Stomach (tissue), 9 donors: ENCODE results near the gene SLFN12L. TPM values are rescaled to one million over a fixed set of nuclear protein-coding genes. Genes with fewer than 3 reads are reported as not detected.

Experiments used
- DNase-seq, 2 donors: peaks; one replicate each; pipeline versions ENCODE4 v3.0.0 to v3.0.0-alpha.2; 2013 to 2019
- H3K27ac ChIP-seq, 5 donors: fragments of 200-600 bp in 4 of 5; sonication (generic) in 4 of 5; one replicate each; pipeline ENCODE4 v1.5.1; 2013 to 2019; ENCODE audit warnings: mild to moderate bottlenecking in 1 of 5, moderate library complexity in 1 of 5
- H3K27me3 ChIP-seq, 3 donors: fragments of 200-600 bp; sonication (generic); one replicate each; pipeline ENCODE4 v1.5.1; 2017 to 2019; ENCODE audit warnings: mixed run types in 1 of 3
- H3K36me3 ChIP-seq, 4 donors: fragments of 200-600 bp; sonication (generic); 1 replicate in 3 of 4; 2 replicates in 1 of 4; pipeline ENCODE4 v1.5.1; 2016 to 2019
- H3K4me1 ChIP-seq, 4 donors: fragments of 200-600 bp; sonication (generic); one replicate each; pipeline ENCODE4 v1.5.1; 2016 to 2019
- H3K4me3 ChIP-seq, 4 donors: fragments of 200-600 bp; sonication (generic) in 3 of 4; one replicate each; pipeline ENCODE4 v1.5.1; 2016 to 2019; ENCODE audit warnings: mild to moderate bottlenecking in 1 of 4
- H3K9me3 ChIP-seq, 4 donors: fragments of 200-600 bp; sonication (generic); one replicate each; pipeline ENCODE4 v1.5.1; 2016 to 2019
- EP300 ChIP-seq: sonication (generic); formaldehyde crosslinking; IDR thresholded peaks from one replicate; pipeline ENCODE4 v1.6.1; 2017; ENCODE audit warnings: antibody characterized with exemption
- POLR2A ChIP-seq, 4 donors: fragments of 450-650 bp; IDR thresholded peaks; one replicate each; pipeline ENCODE4 v1.6.1; 2016; ENCODE audit warnings: antibody characterized with exemption in 4 of 4, control low read depth in 2 of 4, mild to moderate bottlenecking in 1 of 4, moderate library complexity in 1 of 4
- POLR2AphosphoS5 ChIP-seq, 3 donors: sonication (generic); formaldehyde crosslinking; IDR thresholded peaks; one replicate each; pipeline ENCODE4 v1.6.1; 2016; ENCODE audit warnings: antibody characterized with exemption in 3 of 3
- WGBS, 5 donors: extraction: QIAGEN DNeasy Blood & Tissue Kit in 3 of 5; methylation state at CpG; one replicate each; pipeline versions ENCODE4 v1.1.5 to v1.1.7; 2013 to 2018; 5-methylcytosine and 5-hydroxymethylcytosine counted together
- intact Hi-C: fragments of 100-400 bp; cut with DNase I; formaldehyde crosslinking; loops from one replicate; pipeline ENCODE4 v1.15.1; 2023; ENCODE audit warnings: low total_unique reads
- polyA plus RNA-seq, 3 donors: library from polyadenylated mRNA; stranded (reverse); fragments of 200-250 nt; gene quantifications; one replicate each; pipeline ENCODE4 v1.2.3, GENCODE V29; 2013
- total RNA-seq, 5 donors: library from RNA; depleted of rRNA; stranded (reverse); fragments of >200 nt; gene quantifications; one replicate each; pipeline versions ENCODE4 v1.1.0 to v1.2.3, GENCODE V29; 2014 to 2016
- TF ChIP-seq, protein P1 (sequence below), 7 experiments: fragments of 450-650 bp in 4 of 7; fragments of 200-600 bp in 3 of 7; sonication (generic) in 3 of 7; IDR thresholded peaks; one replicate each; pipeline ENCODE4 v1.5.1; 2016 to 2019; ENCODE audit warnings: antibody characterized with exemption in 7 of 7, control low read depth in 2 of 7, mild to moderate bottlenecking in 1 of 7
- donor health status: healthy with polysubstance abuse.
- donor health status: Bipolar disorder and iron deficiency.
- donor health status: healthy.

Gene SLFN12L
- total and polyA plus RNA-seq, 8 donors = 0.15 to 7.0 (median 1.7) TPM; not detected in 1

GRCh38 chr17:35548978-35549377 is 11.5 kb upstream of the SLFN12L start:
- no peak for TF ChIP-seq POLR2AphosphoS5 (IDR thresholded peaks at IDR 0.05)
- no peak for TF ChIP-seq EP300
- TF ChIP-seq, protein P1, sequence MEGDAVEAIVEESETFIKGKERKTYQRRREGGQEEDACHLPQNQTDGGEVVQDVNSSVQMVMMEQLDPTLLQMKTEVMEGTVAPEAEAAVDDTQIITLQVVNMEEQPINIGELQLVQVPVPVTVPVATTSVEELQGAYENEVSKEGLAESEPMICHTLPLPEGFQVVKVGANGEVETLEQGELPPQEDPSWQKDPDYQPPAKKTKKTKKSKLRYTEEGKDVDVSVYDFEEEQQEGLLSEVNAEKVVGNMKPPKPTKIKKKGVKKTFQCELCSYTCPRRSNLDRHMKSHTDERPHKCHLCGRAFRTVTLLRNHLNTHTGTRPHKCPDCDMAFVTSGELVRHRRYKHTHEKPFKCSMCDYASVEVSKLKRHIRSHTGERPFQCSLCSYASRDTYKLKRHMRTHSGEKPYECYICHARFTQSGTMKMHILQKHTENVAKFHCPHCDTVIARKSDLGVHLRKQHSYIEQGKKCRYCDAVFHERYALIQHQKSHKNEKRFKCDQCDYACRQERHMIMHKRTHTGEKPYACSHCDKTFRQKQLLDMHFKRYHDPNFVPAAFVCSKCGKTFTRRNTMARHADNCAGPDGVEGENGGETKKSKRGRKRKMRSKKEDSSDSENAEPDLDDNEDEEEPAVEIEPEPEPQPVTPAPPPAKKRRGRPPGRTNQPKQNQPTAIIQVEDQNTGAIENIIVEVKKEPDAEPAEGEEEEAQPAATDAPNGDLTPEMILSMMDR (IDR thresholded peaks at IDR 0.05) = no peak
- TF ChIP-seq POLR2A (IDR thresholded peaks at IDR 0.05) = no peak
- no peaks in the 10 kb centered on the region for H3K4me1 ChIP-seq
- WGBS, 5 donors = 22 to 40% (median 25%) methylated on average over 1 of the region's 1 CpG
- peaks cover 0 to 14% (median 0%) of the 10 kb centered on the region in 3 donors for H3K27me3 ChIP-seq
- H3K27ac ChIP-seq = no peak overlapping the region
- H3K36me3 ChIP-seq = no peaks in the 10 kb centered on the region
- no peak overlapping the region for H3K4me3 ChIP-seq
- DNase-seq = no peak
- intact Hi-C loops = no loop called here
- H3K9me3 ChIP-seq = no peaks in the 10 kb centered on the region

GRCh38 chr17:35548208-35548810 is 10.8 kb upstream of the SLFN12L start:
- TF ChIP-seq POLR2A (IDR thresholded peaks at IDR 0.05) = no peak
- TF ChIP-seq EP300 = no peak
- TF ChIP-seq POLR2AphosphoS5 (IDR thresholded peaks at IDR 0.05) = no peak
- TF ChIP-seq, protein P1 (IDR thresholded peaks at IDR 0.05) = no peak
- H3K4me1 ChIP-seq = no peaks in the 10 kb centered on the region
- intact Hi-C loops = no loop called here
- no peaks in the 10 kb centered on the region for H3K36me3 ChIP-seq
- no peak overlapping the region for H3K4me3 ChIP-seq
- H3K27me3 ChIP-seq = peaks cover 0 to 14% (median 0%) of the 10 kb centered on the region in 3 donors
- 48 to 62% (median 58%) methylated on average over 8 of the region's 8 CpGs for WGBS, 5 donors
- no peak overlapping the region for H3K27ac ChIP-seq
- no peaks in the 10 kb centered on the region for H3K9me3 ChIP-seq
- DNase-seq = no peak

DNA sequence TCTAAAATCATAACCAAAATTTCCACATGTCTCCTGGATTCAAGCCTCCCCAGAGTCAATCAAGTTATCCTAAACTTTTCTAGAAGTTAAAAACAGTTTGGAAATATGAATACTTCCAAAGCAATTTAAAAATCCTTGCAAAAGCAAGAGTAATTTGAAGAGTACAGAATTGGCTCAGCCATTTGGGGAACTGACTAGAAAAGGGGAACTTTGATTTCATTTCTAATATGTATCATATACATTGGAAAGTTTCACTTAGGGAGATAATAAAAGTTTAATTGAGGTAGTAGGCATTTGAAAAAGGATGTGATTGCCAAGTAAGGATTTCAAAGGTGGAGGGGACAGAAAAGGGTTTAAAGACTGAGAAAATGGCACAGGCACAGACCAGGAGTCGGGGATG is 9.0 kb upstream of the SLFN12L start:
- TF ChIP-seq EP300 (no peak), POLR2A (IDR thresholded peaks at IDR 0.05) (no peak), POLR2AphosphoS5 (IDR thresholded peaks at IDR 0.05) (no peak)
- TF ChIP-seq, protein P1 (IDR thresholded peaks at IDR 0.05) = no peak
- intact Hi-C loops = no loop called here
- no peaks in the 10 kb centered on the region for H3K9me3 ChIP-seq
- no peak overlapping the region for H3K27ac ChIP-seq
- no peaks in the 10 kb centered on the region for H3K36me3 ChIP-seq
- H3K4me1 ChIP-seq = peaks cover 0 to 5% (median 2%) of the 10 kb centered on the region in 4 donors
- no peak for DNase-seq
- H3K27me3 ChIP-seq = peaks cover 0 to 4% (median 0%) of the 10 kb centered on the region in 3 donors
- WGBS, 5 donors = 64 to 90% (median 77%) methylated on average over 1 of the region's 1 CpG
- H3K4me3 ChIP-seq = no peak overlapping the region

- Histone ChIP-seq H3K27me3 (no peaks in the 10 kb centered on the region), H3K4me1 (peaks cover 5 to 11% (median 8%) of the 10 kb centered on the region in 4 donors), H3K36me3 (no peaks in the 10 kb centered on the region), H3K27ac (no peak overlapping the region), H3K9me3 (no peaks in the 10 kb centered on the region), H3K4me3 (no peak overlapping the region)
- TF ChIP-seq POLR2A (IDR thresholded peaks at IDR 0.05) (no peak), EP300 (no peak)
- TF ChIP-seq, protein P1 (IDR thresholded peaks at IDR 0.05) = no peak
- no peak for DNase-seq
- WGBS, 5 donors = 29 to 63% (median 48%) methylated on average over 1 of the region's 1 CpG
- intact Hi-C loops = no loop called here
Observed at GRCh38 chr17:35545150-35545549, 7.7 kb upstream of the SLFN12L start.
